Lower leg skin (tissue), 4 donors: ENCODE data around the gene KRTAP6-3. TPM values are rescaled to one million over a fixed set of nuclear protein-coding genes. Genes with fewer than 3 reads are reported as not detected.

Experiments used
- DNase-seq, 2 donors: peaks; one replicate each; pipeline ENCODE4 v3.0.0-alpha.2; 2019; ENCODE audit warnings: low spot score in 2 of 2
- H3K4me3 ChIP-seq: fragments of 200-600 bp; sonication (generic); 2 replicates; pipeline ENCODE4 v1.5.1; 2017; ENCODE audit warnings: mild to moderate bottlenecking, low read depth; ENCODE audit not compliant: poor library complexity, severe bottlenecking
- CTCF ChIP-seq, 3 donors: fragments of 450-650 bp; IDR thresholded peaks; one replicate each; pipeline ENCODE4 v1.5.1; 2016; ENCODE audit warnings: antibody characterized with exemption in 3 of 3, mild to moderate bottlenecking in 3 of 3, moderate library complexity in 2 of 3
- POLR2A ChIP-seq, 2 donors: fragments of 450-650 bp; IDR thresholded peaks; one replicate each; pipeline ENCODE4 v1.6.1; 2016 to 2017; ENCODE audit warnings: antibody characterized with exemption in 2 of 2, mild to moderate bottlenecking in 1 of 2, moderate library complexity in 1 of 2
- WGBS, 2 donors: methylation state at CpG; one replicate each; pipeline ENCODE4 v1.1.5; 2018; 5-methylcytosine and 5-hydroxymethylcytosine counted together
- intact Hi-C: fragments of 100-400 bp; cut with DNase I; formaldehyde crosslinking; loops from one replicate; pipeline ENCODE4 v1.15.0; 2023; ENCODE audit warnings: low total_unique reads
- total RNA-seq, 4 donors: library from RNA; depleted of rRNA; stranded (reverse); fragments of >200 nt; gene quantifications; one replicate each; pipeline ENCODE4 v1.1.0, GENCODE V29; 2016

The KRTAP6-3 gene
- total RNA-seq, 4 donors from 2014 or later, result not detected

GRCh38 chr21:30625449-30626165 is 33.4 kb downstream of the KRTAP6-3 start:
- intact Hi-C loops, result no loop called here
- DNase-seq, result no peak
- no peak for TF ChIP-seq POLR2A (IDR thresholded peaks at IDR 0.05)
- no peak for TF ChIP-seq CTCF (IDR thresholded peaks at IDR 0.05)
- 71 to 74% methylated on average over 4 of the region's 4 CpGs for WGBS, 2 donors
- H3K4me3 ChIP-seq, result no peak overlapping the region

- H3K4me3 ChIP-seq, result no peak overlapping the region
- TF ChIP-seq CTCF (IDR thresholded peaks at IDR 0.05) (no peak), POLR2A (IDR thresholded peaks at IDR 0.05) (no peak)
- no peak for DNase-seq
- 89 to 90% methylated on average over 4 of the region's 4 CpGs for WGBS, 2 donors
- intact Hi-C loops, result no loop called here
Measured at GRCh38 chr21:30628109-30628508, 35.9 kb downstream of the KRTAP6-3 start.

GRCh38 chr21:30629200-30629599 is 37.0 kb downstream of the KRTAP6-3 start:
- TF ChIP-seq POLR2A (IDR thresholded peaks at IDR 0.05), result no peak
- no peak for TF ChIP-seq CTCF (IDR thresholded peaks at IDR 0.05)
- no peak for DNase-seq
- no peak overlapping the region for H3K4me3 ChIP-seq
- WGBS, 2 donors, result 55 to 65% methylated on average over 1 of the region's 1 CpG
- intact Hi-C loops, result no loop called here

GRCh38 chr21:30634906-30635305 is 42.7 kb downstream of the KRTAP6-3 start, which contains the start of gene KRTAP20-2:
KRTAP20-2 (plus strand) TSS chr21:30635206; CDS start chr21:30635264, 58 bp downstream.
- no peak for TF ChIP-seq POLR2A (IDR thresholded peaks at IDR 0.05)
- TF ChIP-seq CTCF (IDR thresholded peaks at IDR 0.05), result no peak
- intact Hi-C loops, result no loop called here
- 64 to 92% methylated on average over 1 of the region's 1 CpG for WGBS, 2 donors
- H3K4me3 ChIP-seq, result no peak within 1 kb of the TSS
- DNase-seq, result no peak

GRCh38 chr21:30638686-30639085 is 46.4 kb downstream of the KRTAP6-3 start:
- DNase-seq, result no peak
- H3K4me3 ChIP-seq, result no peak overlapping the region
- 82 to 88% methylated on average over 3 of the region's 3 CpGs for WGBS, 2 donors
- intact Hi-C loops, result no loop called here
- TF ChIP-seq POLR2A (IDR thresholded peaks at IDR 0.05) (no peak), CTCF (IDR thresholded peaks at IDR 0.05) (no peak)

- intact Hi-C loops, result no loop called here
- no peak for DNase-seq
- 86 to 92% methylated on average over 2 of the region's 2 CpGs for WGBS, 2 donors
- H3K4me3 ChIP-seq, result no peak within 1 kb of the TSS
- TF ChIP-seq CTCF (IDR thresholded peaks at IDR 0.05), result no peak
- TF ChIP-seq POLR2A (IDR thresholded peaks at IDR 0.05), result no peak
Measured at GRCh38 chr21:30642564-30642963, 50.3 kb downstream of the KRTAP6-3 start, which contains the start of gene KRTAP20-3. KRTAP20-3 (plus strand) TSS chr21:30642864.
